GM12878 (cell line): Measurements from ENCODE around the gene DHFR. TPM values are rescaled to one million over a fixed set of nuclear protein-coding genes. Genes with fewer than 3 reads are reported as not detected.

Experiments used
- ATAC-seq: fragments of 200-7000 bp; cut with Tn5 transposase; 3 replicates; pipeline ENCODE4 v1.9.1; 2020; ENCODE audit warnings: mild to moderate bottlenecking, moderate library complexity
- BruUV-seq: library from RNA; stranded (reverse); fragments of 400-500 nt; replicated peaks from 2 replicates; lab custom pipeline; 2021; lab: Mats Ljungman, UMichigan
- CTCF ChIA-PET: fragments of 300-600 bp; sonication (Branson Sonifier 250); formaldehyde crosslinking; extraction: SDS; loops from one replicate; lab custom pipeline; 2021; ENCODE audit warnings: inconsistent platforms; lab: Yijun Ruan, JAX
- POLR2A ChIA-PET: fragments of 350-600 bp; formaldehyde crosslinking; extraction: SDS; loops from one replicate; lab custom pipeline; 2021; ENCODE audit warnings: inconsistent platforms; lab: Charles Lee
- RAD21 ChIA-PET: fragments of 300-600 bp; sonication (Branson Sonifier 250); formaldehyde crosslinking; loops from one replicate; lab custom pipeline; 2023; ENCODE audit warnings: antibody characterized with exemption; ENCODE audit not compliant: unreplicated experiment; lab: Charles Lee
- SMC1A ChIA-PET: fragments of 300-600 bp; sonication (Branson Sonifier 250); formaldehyde crosslinking; loops from one replicate; lab custom pipeline; 2023; ENCODE audit not compliant: unreplicated experiment, uncharacterized antibody; lab: Charles Lee
- DNase-seq: peaks from one replicate; pipeline ENCODE4 v3.0.0-alpha.2; 2011; ENCODE audit warnings: low read depth, low spot score
- FAIRE-seq: peaks from 3 replicates; lab custom pipeline; 2011; peaks lifted over from hg19 to GRCh38; lab: Jason Lieb, UNC
- H2AFZ ChIP-seq: 2 replicates; pipeline ENCODE4 v1.6.0; 2011; ENCODE audit warnings: low read depth, low read length, control low read depth; ENCODE audit not compliant: control insufficient read depth
- H3K27ac ChIP-seq: 2 replicates; pipeline ENCODE4 v1.5.1; 2011; ENCODE audit warnings: control low read depth; ENCODE audit not compliant: control insufficient read depth, insufficient read depth
- H3K27me3 ChIP-seq, 2 experiments: replicated peaks in 1 of 2; 2 replicates each; pipeline versions ENCODE4 v1.6.0 to v1.6.1; 2011; ENCODE audit warnings: low read length in 1 of 2; ENCODE audit not compliant: control insufficient read depth in 2 of 2, insufficient read depth in 2 of 2
- H3K36me3 ChIP-seq, 2 experiments: 2 replicates each; pipeline ENCODE4 v1.5.1; 2011; ENCODE audit warnings: low read length in 1 of 2; ENCODE audit not compliant: control insufficient read depth in 2 of 2, insufficient read depth in 2 of 2
- H3K4me1 ChIP-seq: 2 replicates; pipeline ENCODE4 v1.6.1; 2011; ENCODE audit warnings: mild to moderate bottlenecking, low read length, moderate library complexity, mixed read lengths; ENCODE audit not compliant: control insufficient read depth, insufficient read depth
- H3K4me2 ChIP-seq: 2 replicates; pipeline ENCODE4 v1.6.0; 2011; ENCODE audit warnings: control low read depth; ENCODE audit not compliant: control insufficient read depth, insufficient read depth
- H3K4me3 ChIP-seq: fragments of 200-600 bp; sonication (generic); 2 replicates; pipeline ENCODE4 v1.5.1; 2016
- H3K79me2 ChIP-seq: 2 replicates; pipeline ENCODE4 v1.6.0; 2011; ENCODE audit warnings: low read length; ENCODE audit not compliant: control insufficient read depth, insufficient read depth
- H3K9ac ChIP-seq: 2 replicates; pipeline ENCODE4 v1.8.0; 2011; ENCODE audit warnings: low read length, control low read depth, mixed read lengths; ENCODE audit not compliant: control insufficient read depth, insufficient read depth
- H3K9me3 ChIP-seq: replicated peaks from 3 replicates; pipeline ENCODE4 v1.5.1; 2011; ENCODE audit warnings: mild to moderate bottlenecking, low read length; ENCODE audit not compliant: control insufficient read depth, insufficient read depth
- H4K20me1 ChIP-seq: 2 replicates; pipeline ENCODE4 v1.6.0; 2011; ENCODE audit not compliant: control insufficient read depth, insufficient read depth
- CBFB ChIP-seq: IDR thresholded peaks from 2 replicates; pipeline ENCODE4 v1.6.1; 2016; ENCODE audit warnings: antibody characterized with exemption, low read depth
- EGR1 ChIP-seq, 2 experiments: IDR thresholded peaks; 1 replicate in 1 of 2; 2 replicates in 1 of 2; pipeline ENCODE4 v1.6.1; 2011 to 2012; ENCODE audit warnings: low read depth in 2 of 2, low read length in 2 of 2, borderline replicate concordance in 1 of 2, mild to moderate bottlenecking in 1 of 2, moderate library complexity in 1 of 2
- ESRRA ChIP-seq: IDR thresholded peaks from 2 replicates; pipeline ENCODE4 v1.6.1; 2012; ENCODE audit warnings: mild to moderate bottlenecking, low read length, improper control_type of control experiment
- FOXK2 ChIP-seq: fragments of 450-650 bp; IDR thresholded peaks from 2 replicates; pipeline ENCODE4 v1.6.1; 2017; ENCODE audit warnings: mild to moderate bottlenecking, moderate library complexity
- HDAC6 ChIP-seq: fragments of 200-600 bp; sonication (generic); IDR thresholded peaks from one replicate; pipeline ENCODE4 v1.8.0; 2017; ENCODE audit warnings: antibody characterized with exemption; ENCODE audit not compliant: unreplicated experiment
- HDGF ChIP-seq: fragments of 450-650 bp; IDR thresholded peaks from 2 replicates; pipeline ENCODE4 v1.6.1; 2016; ENCODE audit warnings: antibody characterized with exemption
- KAT2A ChIP-seq: conservative IDR thresholded peaks from 2 replicates; pipeline ENCODE4 v1.6.1; 2011; ENCODE audit warnings: low read depth, low read length; ENCODE audit not compliant: control insufficient read depth
- MYB ChIP-seq: fragments of 150-350 bp; IDR thresholded peaks from 2 replicates; pipeline ENCODE4 v1.6.1; 2014; ENCODE audit warnings: mild to moderate bottlenecking, low read depth, low read length, borderline replicate concordance
- POLR2AphosphoS2 ChIP-seq: IDR thresholded peaks from 2 replicates; pipeline ENCODE4 v1.6.1; 2011; ENCODE audit warnings: low read depth, mild to moderate bottlenecking, low read length, improper control_type of control experiment, moderate library complexity
- POLR2AphosphoS5 ChIP-seq: IDR thresholded peaks from 2 replicates; pipeline ENCODE4 v1.6.1; 2011; ENCODE audit warnings: mild to moderate bottlenecking, low read length, inconsistent platforms
- RAD51 ChIP-seq: fragments of 450-650 bp; IDR thresholded peaks from 2 replicates; pipeline ENCODE4 v1.6.1; 2016; ENCODE audit warnings: moderate library complexity, mild to moderate bottlenecking, inconsistent platforms
- RBBP5 ChIP-seq: fragments of 200-600 bp; sonication (generic); conservative IDR thresholded peaks from 2 replicates; pipeline ENCODE4 v1.6.1; 2016
- RUNX3 ChIP-seq: IDR thresholded peaks from 2 replicates; pipeline ENCODE4 v1.6.1; 2012; ENCODE audit warnings: low read length, inconsistent platforms
- TCF12 ChIP-seq: IDR thresholded peaks from 2 replicates; pipeline ENCODE4 v1.6.1; 2011; ENCODE audit warnings: low read depth, mild to moderate bottlenecking, low read length
- WGBS: methylation state at CpG from one replicate; pipeline ENCODE4 v1.1.6; 2016; ENCODE audit warnings: low lambda C conversion rate; ENCODE audit not compliant: insufficient replicate concordance, insufficient coverage; ENCODE audit errors: missing lambda C conversion rate; 5-methylcytosine and 5-hydroxymethylcytosine counted together
- in situ Hi-C: fragments of 300-500 bp; cut with MboI; formaldehyde crosslinking; loops from 9 replicates; pipeline ENCODE4 v1.14.3; 2018; ENCODE audit warnings: mixed read lengths
- intact Hi-C: fragments of 100-400 bp; cut with micrococcal nuclease; formaldehyde crosslinking; loops from one replicate; pipeline ENCODE4 v1.14.2; 2022; ENCODE audit not compliant: unreplicated experiment
- polyA plus RNA-seq, 11 experiments: library from polyadenylated mRNA; depleted of rRNA in 4 of 11; unstranded in 6 of 11; stranded (reverse) in 5 of 11; fragments of >200 nt; fragmentation: Nextera tagmentation in 4 of 11; fragmentation: Illumina TruSeq in 1 of 11; extraction: Ambion mirVana in 4 of 11; extraction: Trizol in 1 of 11; gene quantifications; 1 replicate in 1 of 11; 2 replicates in 10 of 11; pipeline versions ENCODE4 v1.2.1 to v1.2.3, GENCODE V29; 2011 to 2016; ENCODE audit warnings: inconsistent platforms in 2 of 11, missing spikeins in 2 of 11, low read depth in 1 of 11
- total RNA-seq, 4 experiments: library from RNA; depleted of rRNA in 3 of 4; stranded (reverse); fragments of >200 nt in 3 of 4; fragmentation: Illumina TruSeq in 1 of 4; extraction: Trizol in 1 of 4; gene quantifications; 2 replicates each; pipeline versions ENCODE4 v1.2.1 to v1.2.3, GENCODE V29; 2013 to 2021
- TF ChIP-seq, protein P1 (sequence below): IDR thresholded peaks from 2 replicates; pipeline ENCODE4 v1.6.1; 2011; ENCODE audit warnings: borderline replicate concordance, low read depth, mild to moderate bottlenecking, moderate library complexity, mixed read lengths, low read length; ENCODE audit not compliant: insufficient read depth; ENCODE audit errors: extremely low read length

The DHFR gene
- total and polyA plus RNA-seq, 10 of the 15 experiments (the other 5 are each of a cell fraction or from before 2014, with no cell fraction given) = 57.9 to 143 (median 71.4) TPM

DNA sequence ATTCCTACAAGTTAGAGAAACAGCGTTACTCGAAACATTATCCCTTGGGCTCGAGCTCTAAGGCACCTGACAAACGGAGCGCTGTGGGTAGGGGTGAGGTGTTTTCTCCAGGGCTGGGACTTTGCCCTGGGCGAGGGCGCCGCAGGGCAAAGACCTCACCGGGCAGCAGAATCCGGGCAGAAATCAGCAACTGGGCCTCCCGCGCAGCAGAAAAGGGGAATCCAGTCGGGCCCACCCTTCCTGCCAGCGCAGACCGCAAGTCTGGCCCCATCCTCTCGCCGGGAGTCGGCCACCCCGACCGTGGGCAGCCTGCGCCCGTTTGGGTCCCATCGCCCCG, 761 bp downstream of the DHFR start:
- Histone ChIP-seq H3K27me3 (no peaks in the 10 kb centered on the region), H3K9me3 (no peaks in the 10 kb centered on the region; the same call in 2 of the 3 replicates), H3K27ac (peak overlapping the region; percentile 87), H3K4me1 (no peaks in the 10 kb centered on the region; the same call in 1 of the 2 replicates), H3K9ac (peak overlapping the region; percentile 96), H3K4me2 (peak overlapping the region; percentile 91), H3K79me2 (peaks cover 29% of the 10 kb centered on the region), H2AFZ (no peak overlapping the region; the same call in 1 of the 2 replicates), H3K4me3 (peak overlapping the region; percentile 96), H3K36me3 (peaks cover 0 to 6% of the 10 kb centered on the region in 2 experiments; a peak in 1 of 4 replicates), H4K20me1 (no peaks in the 10 kb centered on the region)
- in situ Hi-C loops = no loop called here
- RAD21 ChIA-PET = interaction anchor here (0.9 kb wide), 1 partner anchor 14 kb away, joined by 3 read pairs; no protein-coding TSS in a partner anchor
- ATAC-seq = peak; percentile 1; the same call in 2 of the 3 replicates
- no peak for FAIRE-seq
- DNase-seq = no peak
- intact Hi-C loops = loop anchor here (10.0 kb wide), 1 partner anchor 1039 kb away; the partner anchor contains the start of gene TENT2
- no peak for TF ChIP-seq EGR1 (IDR thresholded peaks at IDR 0.05; ENCODE audit: borderline replicate concordance in 1 of 2, low read depth in 2 of 2, low read length in 2 of 2)
- peak; percentile 45; the same call in 1 of the 2 replicates for TF ChIP-seq RUNX3
- TF ChIP-seq POLR2AphosphoS5 = 0 out of 2 replicates have a peak, but pooled peaks have one; percentile 44
- POLR2A ChIA-PET = no interaction called here
- SMC1A ChIA-PET = interaction anchor here (1.4 to 6.2 kb wide), 3 partner anchors 15 to 172 kb away, joined by 3 to 37 read pairs (median 4); no protein-coding TSS in a partner anchor
- CTCF ChIA-PET = interaction anchor here (0.6 to 2.4 kb wide), 2 partner anchors 18 to 174 kb away, joined by 4 to 8 read pairs; no protein-coding TSS in a partner anchor
- WGBS = under 1% methylated on average over 24 of the region's 24 CpGs
- BruUV-seq = no TSS peak

DNA sequence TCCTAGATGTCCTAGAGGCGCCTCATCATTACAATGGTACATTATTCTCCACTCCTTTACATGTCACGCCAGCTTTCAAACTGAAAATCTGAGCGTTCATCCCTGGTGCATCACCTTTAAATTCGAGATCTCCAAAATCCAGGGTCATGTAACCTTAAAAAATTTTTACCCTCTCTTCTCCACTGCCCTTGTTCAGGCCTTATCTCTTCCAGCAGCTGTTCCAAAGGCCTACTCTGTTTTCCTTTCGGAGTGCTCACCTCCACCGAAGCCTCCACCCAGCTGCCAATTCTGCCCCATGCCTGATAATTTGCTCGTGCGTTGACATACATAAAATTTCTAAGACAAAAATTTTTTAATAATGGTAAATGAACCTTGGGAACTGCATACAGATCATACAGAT, 1.3 kb downstream of the DHFR start:
- in situ Hi-C loops (no loop called here), intact Hi-C loops (loop anchor here (10.0 kb wide), 1 partner anchor 1039 kb away; the partner anchor contains the start of gene TENT2)
- Histone ChIP-seq H3K9ac (peak overlapping the region; percentile 96), H3K27ac (peak overlapping the region; percentile 87), H3K4me1 (no peaks in the 10 kb centered on the region; the same call in 1 of the 2 replicates), H3K79me2 (peaks cover 29% of the 10 kb centered on the region), H3K4me2 (peak overlapping the region; percentile 91), H4K20me1 (no peaks in the 10 kb centered on the region), H3K36me3 (peaks cover 0 to 7% of the 10 kb centered on the region in 2 experiments; a peak in 1 of 4 replicates), H3K27me3 (no peaks in the 10 kb centered on the region), H3K4me3 (peak overlapping the region; percentile 96), H3K9me3 (no peaks in the 10 kb centered on the region), H2AFZ (0 out of 2 replicates have a peak overlapping the region, but pooled peaks have one; percentile 2)
- CTCF ChIA-PET = interaction anchor here (1.0 to 2.4 kb wide), 2 partner anchors 17 to 19 kb away, joined by 3 to 8 read pairs; no protein-coding TSS in a partner anchor
- 8% methylated on average over 8 of the region's 8 CpGs for WGBS
- POLR2A ChIA-PET = interaction anchor here (0.5 to 0.7 kb wide), 3 partner anchors 30 to 883 kb away, joined by 3 to 5 read pairs (median 3); no protein-coding TSS in a partner anchor
- no peak for ATAC-seq
- FAIRE-seq = no peak
- DNase-seq = no peak
- RAD21 ChIA-PET = interaction anchor here (0.7 to 1.2 kb wide), 2 partner anchors 19 to 307 kb away, joined by 3 read pairs; no protein-coding TSS in a partner anchor
- no TSS peak for BruUV-seq
- SMC1A ChIA-PET = interaction anchor here (0.8 to 6.2 kb wide), 4 partner anchors 15 to 171 kb away, joined by 3 to 37 read pairs (median 4); no protein-coding TSS in a partner anchor
- no peak for TF ChIP-seq RAD51
- no peak for TF ChIP-seq POLR2AphosphoS2
- TF ChIP-seq CBFB = no peak
- TF ChIP-seq HDAC6 = no peak
- no peak for TF ChIP-seq ESRRA
- TF ChIP-seq, protein P1, sequence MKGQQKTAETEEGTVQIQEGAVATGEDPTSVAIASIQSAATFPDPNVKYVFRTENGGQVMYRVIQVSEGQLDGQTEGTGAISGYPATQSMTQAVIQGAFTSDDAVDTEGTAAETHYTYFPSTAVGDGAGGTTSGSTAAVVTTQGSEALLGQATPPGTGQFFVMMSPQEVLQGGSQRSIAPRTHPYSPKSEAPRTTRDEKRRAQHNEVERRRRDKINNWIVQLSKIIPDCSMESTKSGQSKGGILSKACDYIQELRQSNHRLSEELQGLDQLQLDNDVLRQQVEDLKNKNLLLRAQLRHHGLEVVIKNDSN = no peak
- TF ChIP-seq HDGF = no peak
- TF ChIP-seq FOXK2 = no peak
- no peak for TF ChIP-seq RBBP5
- TF ChIP-seq MYB = no peak
- TF ChIP-seq KAT2A = no peak
- TF ChIP-seq TCF12 = no peak
